ENCODE measurements around the gene PRKAA2.

PRKAA2 gene

GRCh38 chr1:56726706-56727105 is 81.6 kb downstream of the PRKAA2 start:
- DNase-seq = no peak

GRCh38 chr1:56728964-56729363 is 83.8 kb downstream of the PRKAA2 start:
- DNase-seq = no peak

GRCh38 chr1:56745231-56745630 is 100.1 kb downstream of the PRKAA2 start:
- DNase-seq = no peak

GRCh38 chr1:56754708-56755479 is 109.8 kb downstream of the PRKAA2 start:
- no peak for DNase-seq

- DNase-seq = no peak
Observed at GRCh38 chr1:56755911-56756310, 110.8 kb downstream of the PRKAA2 start.

GRCh38 chr1:56758135-56758534 is 113.0 kb downstream of the PRKAA2 start:
- peak; percentile 72 for DNase-seq

GRCh38 chr1:56758794-56759193 is 113.7 kb downstream of the PRKAA2 start:
- DNase-seq = no peak
